ENCODE measurements around the gene GUK1. TPM values are rescaled to one million over a fixed set of nuclear protein-coding genes. Genes with fewer than 3 reads are reported as not detected.

GUK1 gene
- total RNA-seq, 4 donors from 2014 or later, result 292 to 354 (median 305) TPM

GRCh38 chr1:228120351-228120750 lies 19.7 kb upstream of the GUK1 start:
- TF ChIP-seq POLR2A (IDR thresholded peaks at IDR 0.05; ENCODE audit: low read depth), result no peak
- TF ChIP-seq POLR2AphosphoS5 (IDR thresholded peaks at IDR 0.05), result no peak
- TF ChIP-seq EP300 (IDR thresholded peaks at IDR 0.05), result no peak
- TF ChIP-seq, protein P1, sequence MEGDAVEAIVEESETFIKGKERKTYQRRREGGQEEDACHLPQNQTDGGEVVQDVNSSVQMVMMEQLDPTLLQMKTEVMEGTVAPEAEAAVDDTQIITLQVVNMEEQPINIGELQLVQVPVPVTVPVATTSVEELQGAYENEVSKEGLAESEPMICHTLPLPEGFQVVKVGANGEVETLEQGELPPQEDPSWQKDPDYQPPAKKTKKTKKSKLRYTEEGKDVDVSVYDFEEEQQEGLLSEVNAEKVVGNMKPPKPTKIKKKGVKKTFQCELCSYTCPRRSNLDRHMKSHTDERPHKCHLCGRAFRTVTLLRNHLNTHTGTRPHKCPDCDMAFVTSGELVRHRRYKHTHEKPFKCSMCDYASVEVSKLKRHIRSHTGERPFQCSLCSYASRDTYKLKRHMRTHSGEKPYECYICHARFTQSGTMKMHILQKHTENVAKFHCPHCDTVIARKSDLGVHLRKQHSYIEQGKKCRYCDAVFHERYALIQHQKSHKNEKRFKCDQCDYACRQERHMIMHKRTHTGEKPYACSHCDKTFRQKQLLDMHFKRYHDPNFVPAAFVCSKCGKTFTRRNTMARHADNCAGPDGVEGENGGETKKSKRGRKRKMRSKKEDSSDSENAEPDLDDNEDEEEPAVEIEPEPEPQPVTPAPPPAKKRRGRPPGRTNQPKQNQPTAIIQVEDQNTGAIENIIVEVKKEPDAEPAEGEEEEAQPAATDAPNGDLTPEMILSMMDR (IDR thresholded peaks at IDR 0.05), result no peak
- Histone ChIP-seq H3K9me3 (no peaks in the 10 kb centered on the region), H3K36me3 (no peaks in the 10 kb centered on the region), H3K4me1 (no peaks in the 10 kb centered on the region), H3K27me3 (no peaks in the 10 kb centered on the region), H3K27ac (replicated peaks in 1 of 4) (no peak overlapping the region), H3K4me3 (no peak overlapping the region)
- no peak for DNase-seq (ENCODE audit: extremely low spot score)
- WGBS, result 90% methylated on average over 1 of the region's 1 CpG
- intact Hi-C loops (cut with DNase I), result no loop called here

DNA sequence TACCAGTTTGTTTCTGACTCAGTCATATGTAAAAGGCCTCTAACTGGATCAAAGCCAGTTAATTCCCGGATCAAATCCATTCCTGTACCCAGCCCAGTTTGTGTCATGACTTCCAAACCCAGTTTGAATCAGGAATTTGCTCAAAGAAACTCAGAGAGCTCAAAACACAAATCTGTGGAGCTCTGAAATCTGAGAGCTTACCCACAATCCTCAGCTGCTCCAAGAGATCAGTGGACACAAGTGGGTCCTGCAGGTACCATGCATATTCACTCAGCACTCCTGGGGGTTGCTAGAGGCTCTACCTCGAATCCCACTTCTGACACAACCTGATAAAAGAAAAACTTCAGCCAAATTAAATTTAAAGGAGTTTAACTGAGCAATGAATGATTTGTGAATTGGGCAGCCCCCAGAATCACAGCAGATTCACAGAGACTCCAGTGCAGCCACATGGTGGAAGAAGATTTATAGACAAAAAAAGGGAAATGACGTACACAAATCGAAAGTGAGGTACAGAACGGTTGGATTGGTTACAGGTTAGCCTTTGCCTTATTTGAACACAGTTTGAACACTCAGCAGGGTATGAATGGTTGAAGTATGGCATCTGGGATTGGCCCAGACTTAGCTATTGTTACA lies 19.1 kb upstream of the GUK1 start:
- DNase-seq (ENCODE audit: extremely low spot score), result no peak
- intact Hi-C loops (cut with DNase I), result no loop called here
- no peaks in the 10 kb centered on the region for H3K4me1 ChIP-seq
- no peak overlapping the region for H3K4me3 ChIP-seq
- TF ChIP-seq, protein P1 (IDR thresholded peaks at IDR 0.05), result no peak
- TF ChIP-seq POLR2AphosphoS5 (IDR thresholded peaks at IDR 0.05), result no peak
- no peak for TF ChIP-seq EP300 (IDR thresholded peaks at IDR 0.05)
- no peak for TF ChIP-seq POLR2A (IDR thresholded peaks at IDR 0.05; ENCODE audit: low read depth)
- no peaks in the 10 kb centered on the region for H3K9me3 ChIP-seq
- 59% methylated on average over 5 of the region's 5 CpGs for WGBS
- H3K36me3 ChIP-seq, result no peaks in the 10 kb centered on the region
- no peaks in the 10 kb centered on the region for H3K27me3 ChIP-seq
- no peak overlapping the region for H3K27ac ChIP-seq (replicated peaks in 1 of 4)

DNA sequence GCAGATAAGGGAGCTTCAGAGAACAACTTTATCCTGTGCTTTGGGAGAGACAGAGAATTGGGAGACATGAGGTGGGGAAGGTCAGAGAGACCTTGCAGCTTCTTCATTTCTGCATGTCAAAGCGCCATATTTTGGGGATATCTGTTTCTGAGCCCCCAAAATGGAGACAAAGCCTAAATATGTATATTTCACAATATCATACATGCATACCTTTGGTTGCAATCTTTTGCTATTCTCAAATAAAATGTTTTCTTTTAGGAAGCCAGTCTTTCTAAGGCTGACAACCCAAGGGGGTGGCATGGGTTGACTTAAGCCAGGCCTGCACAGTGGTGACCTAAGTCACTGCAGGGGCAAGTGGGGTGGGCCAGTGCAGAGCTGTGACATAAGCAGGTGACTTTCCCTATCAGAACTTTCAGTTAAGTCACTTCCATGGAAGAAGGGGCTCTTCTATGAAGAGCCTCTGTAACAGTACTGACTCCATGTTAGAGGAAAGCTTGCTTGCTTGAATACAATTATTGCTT lies 17.1 kb upstream of the GUK1 start:
- Histone ChIP-seq H3K4me3 (no peak overlapping the region), H3K9me3 (no peaks in the 10 kb centered on the region), H3K36me3 (no peaks in the 10 kb centered on the region), H3K27ac (replicated peaks in 1 of 4) (no peak overlapping the region), H3K4me1 (no peaks in the 10 kb centered on the region), H3K27me3 (peaks cover 0 to 15% (median 0%) of the 10 kb centered on the region in 4 donors)
- no peak for DNase-seq (ENCODE audit: extremely low spot score)
- TF ChIP-seq, protein P1 (IDR thresholded peaks at IDR 0.05), result no peak
- TF ChIP-seq EP300 (IDR thresholded peaks at IDR 0.05) (no peak), POLR2A (IDR thresholded peaks at IDR 0.05; ENCODE audit: low read depth) (no peak), POLR2AphosphoS5 (IDR thresholded peaks at IDR 0.05) (no peak)
- 53% methylated on average over 1 of the region's 1 CpG for WGBS
- intact Hi-C loops (cut with DNase I), result no loop called here

DNA sequence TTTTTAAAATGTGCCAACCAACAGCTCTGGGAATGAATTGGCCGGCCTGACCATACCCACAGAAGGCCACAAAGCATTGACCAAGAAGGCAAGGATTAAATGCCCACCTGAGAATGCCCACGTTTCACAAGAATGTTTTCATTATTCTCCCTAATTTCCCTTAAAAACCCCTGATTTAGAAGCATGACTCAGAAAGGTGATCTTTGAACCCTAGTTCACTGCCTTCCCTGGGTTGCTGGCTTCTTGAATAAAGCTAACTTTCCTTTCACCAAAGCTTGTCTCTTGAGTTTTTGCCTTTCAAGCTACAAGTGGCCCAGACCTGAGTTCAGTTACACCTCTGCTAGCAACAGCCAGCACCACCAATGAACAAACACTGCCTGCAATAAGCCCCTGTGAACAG lies 16.6 kb upstream of the GUK1 start:
- peaks cover 0 to 20% (median 0%) of the 10 kb centered on the region in 4 donors for H3K27me3 ChIP-seq
- intact Hi-C loops (cut with DNase I), result no loop called here
- no peak for DNase-seq (ENCODE audit: extremely low spot score)
- no peaks in the 10 kb centered on the region for H3K4me1 ChIP-seq
- H3K27ac ChIP-seq (replicated peaks in 1 of 4), result no peak overlapping the region
- no peaks in the 10 kb centered on the region for H3K36me3 ChIP-seq
- WGBS, result 67% methylated on average over 2 of the region's 2 CpGs
- TF ChIP-seq, protein P1 (IDR thresholded peaks at IDR 0.05), result no peak
- no peak for TF ChIP-seq EP300 (IDR thresholded peaks at IDR 0.05)
- TF ChIP-seq POLR2A (IDR thresholded peaks at IDR 0.05; ENCODE audit: low read depth), result no peak
- TF ChIP-seq POLR2AphosphoS5 (IDR thresholded peaks at IDR 0.05), result no peak
- H3K9me3 ChIP-seq, result no peaks in the 10 kb centered on the region
- no peak overlapping the region for H3K4me3 ChIP-seq

Data from esophagus muscularis mucosa (tissue), 4 donors.